ENCODE results near the gene SEZ6.

GRCh38 chr17:28968914-28969295 lies 36.9 kb downstream of the SEZ6 start:
- no peak for TF ChIP-seq CTCF (IDR thresholded peaks at IDR 0.05; ENCODE audit: low read length)
- no peak for TF ChIP-seq EZH2 (optimal IDR thresholded peaks at IDR 0.05; ENCODE audit: low read depth, low read length)
- TF ChIP-seq EZH2phosphoT487 (IDR thresholded peaks at IDR 0.05; ENCODE audit: low read length), result no peak

Data from MM.1S (cell line).